ENCODE results near the gene MEDAG.

DNA sequence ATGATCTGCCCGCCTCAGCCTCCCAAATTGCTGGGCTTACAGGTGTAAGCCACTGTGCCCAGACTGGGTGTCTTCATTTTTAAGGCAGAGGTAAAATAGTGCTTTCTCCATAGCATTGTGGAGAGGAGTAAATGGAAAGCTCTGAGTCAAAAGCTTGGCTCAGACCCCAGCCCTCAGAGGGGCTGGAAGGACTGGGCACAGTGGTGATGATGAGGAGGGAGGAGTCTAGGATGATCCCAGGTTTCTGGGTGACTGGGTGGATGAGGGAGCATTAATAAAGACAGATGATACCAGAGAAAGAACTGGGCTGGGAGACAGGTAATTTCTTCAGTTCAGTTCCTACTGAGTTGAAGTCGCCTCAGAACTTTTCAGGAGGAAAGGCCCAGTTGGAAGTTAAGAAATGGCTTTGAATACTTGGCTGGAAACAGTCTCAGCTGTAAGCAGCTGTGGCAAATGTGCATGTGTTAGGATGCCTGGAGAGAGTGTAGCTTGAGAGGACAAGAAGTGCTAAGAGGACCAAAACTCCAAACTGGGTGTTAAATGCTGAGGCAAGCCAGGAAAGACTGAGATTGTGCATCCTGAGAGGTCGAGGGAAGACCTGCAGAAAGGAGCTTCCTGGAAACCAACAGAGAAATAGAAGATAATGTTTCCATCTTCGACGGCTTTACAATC lies 37.1 kb upstream of the MEDAG start:
- TF ChIP-seq ZNF114 (CRISPR knock-in tag; IDR thresholded peaks at IDR 0.05) (no peak), POLR2AphosphoS5 (IDR thresholded peaks at IDR 0.05; ENCODE audit: low read depth) (no peak)
- TF ChIP-seq, protein P1, sequence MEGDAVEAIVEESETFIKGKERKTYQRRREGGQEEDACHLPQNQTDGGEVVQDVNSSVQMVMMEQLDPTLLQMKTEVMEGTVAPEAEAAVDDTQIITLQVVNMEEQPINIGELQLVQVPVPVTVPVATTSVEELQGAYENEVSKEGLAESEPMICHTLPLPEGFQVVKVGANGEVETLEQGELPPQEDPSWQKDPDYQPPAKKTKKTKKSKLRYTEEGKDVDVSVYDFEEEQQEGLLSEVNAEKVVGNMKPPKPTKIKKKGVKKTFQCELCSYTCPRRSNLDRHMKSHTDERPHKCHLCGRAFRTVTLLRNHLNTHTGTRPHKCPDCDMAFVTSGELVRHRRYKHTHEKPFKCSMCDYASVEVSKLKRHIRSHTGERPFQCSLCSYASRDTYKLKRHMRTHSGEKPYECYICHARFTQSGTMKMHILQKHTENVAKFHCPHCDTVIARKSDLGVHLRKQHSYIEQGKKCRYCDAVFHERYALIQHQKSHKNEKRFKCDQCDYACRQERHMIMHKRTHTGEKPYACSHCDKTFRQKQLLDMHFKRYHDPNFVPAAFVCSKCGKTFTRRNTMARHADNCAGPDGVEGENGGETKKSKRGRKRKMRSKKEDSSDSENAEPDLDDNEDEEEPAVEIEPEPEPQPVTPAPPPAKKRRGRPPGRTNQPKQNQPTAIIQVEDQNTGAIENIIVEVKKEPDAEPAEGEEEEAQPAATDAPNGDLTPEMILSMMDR (conservative IDR thresholded peaks at IDR 0.05; ENCODE audit: low read depth in 2 of 2): no peak
- TF ChIP-seq, protein P2, sequence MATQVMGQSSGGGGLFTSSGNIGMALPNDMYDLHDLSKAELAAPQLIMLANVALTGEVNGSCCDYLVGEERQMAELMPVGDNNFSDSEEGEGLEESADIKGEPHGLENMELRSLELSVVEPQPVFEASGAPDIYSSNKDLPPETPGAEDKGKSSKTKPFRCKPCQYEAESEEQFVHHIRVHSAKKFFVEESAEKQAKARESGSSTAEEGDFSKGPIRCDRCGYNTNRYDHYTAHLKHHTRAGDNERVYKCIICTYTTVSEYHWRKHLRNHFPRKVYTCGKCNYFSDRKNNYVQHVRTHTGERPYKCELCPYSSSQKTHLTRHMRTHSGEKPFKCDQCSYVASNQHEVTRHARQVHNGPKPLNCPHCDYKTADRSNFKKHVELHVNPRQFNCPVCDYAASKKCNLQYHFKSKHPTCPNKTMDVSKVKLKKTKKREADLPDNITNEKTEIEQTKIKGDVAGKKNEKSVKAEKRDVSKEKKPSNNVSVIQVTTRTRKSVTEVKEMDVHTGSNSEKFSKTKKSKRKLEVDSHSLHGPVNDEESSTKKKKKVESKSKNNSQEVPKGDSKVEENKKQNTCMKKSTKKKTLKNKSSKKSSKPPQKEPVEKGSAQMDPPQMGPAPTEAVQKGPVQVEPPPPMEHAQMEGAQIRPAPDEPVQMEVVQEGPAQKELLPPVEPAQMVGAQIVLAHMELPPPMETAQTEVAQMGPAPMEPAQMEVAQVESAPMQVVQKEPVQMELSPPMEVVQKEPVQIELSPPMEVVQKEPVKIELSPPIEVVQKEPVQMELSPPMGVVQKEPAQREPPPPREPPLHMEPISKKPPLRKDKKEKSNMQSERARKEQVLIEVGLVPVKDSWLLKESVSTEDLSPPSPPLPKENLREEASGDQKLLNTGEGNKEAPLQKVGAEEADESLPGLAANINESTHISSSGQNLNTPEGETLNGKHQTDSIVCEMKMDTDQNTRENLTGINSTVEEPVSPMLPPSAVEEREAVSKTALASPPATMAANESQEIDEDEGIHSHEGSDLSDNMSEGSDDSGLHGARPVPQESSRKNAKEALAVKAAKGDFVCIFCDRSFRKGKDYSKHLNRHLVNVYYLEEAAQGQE (IDR thresholded peaks at IDR 0.05; ENCODE audit: unreplicated experiment): no peak
